Progenitor cell of endocrine pancreas (in vitro differentiated cells): Measurements from ENCODE around the gene DIP2C. TPM values are rescaled to one million over a fixed set of nuclear protein-coding genes. Genes with fewer than 3 reads are reported as not detected.

Experiments used
- DNase-seq: peaks from one replicate; pipeline ENCODE4 v3.0.0; 2021; ENCODE audit warnings: low spot score; ENCODE audit not compliant: unreplicated experiment
- H3K27ac Mint-ChIP-seq: 2 replicates; pipeline ENCODE4 v1.8.0; 2021; ENCODE audit warnings: mild to moderate bottlenecking, moderate library complexity, mixed read lengths
- H3K27me3 Mint-ChIP-seq: 2 replicates; pipeline ENCODE4 v1.8.0; 2021; ENCODE audit warnings: mixed read lengths
- H3K36me3 Mint-ChIP-seq: 2 replicates; pipeline ENCODE4 v1.8.0; 2022; ENCODE audit warnings: mixed read lengths; ENCODE audit not compliant: insufficient read depth
- H3K4me1 Mint-ChIP-seq: 2 replicates; pipeline ENCODE4 v1.8.0; 2021; ENCODE audit warnings: low read depth, mixed read lengths
- H3K4me3 Mint-ChIP-seq: 2 replicates; pipeline ENCODE4 v1.8.0; 2021; ENCODE audit warnings: low read depth, mild to moderate bottlenecking, moderate library complexity, mixed read lengths
- H3K9me3 Mint-ChIP-seq: 2 replicates; pipeline ENCODE4 v1.8.0; 2021; ENCODE audit warnings: low read depth, mixed read lengths
- total RNA-seq: library from RNA; stranded (reverse); gene quantifications from 2 replicates; pipeline ENCODE4 v1.2.1, GENCODE V29; 2021
- TF ChIP-seq, protein P1 (sequence below): fragments of 200-600 bp; sonication (generic); IDR thresholded peaks from one replicate; pipeline ENCODE4 v1.5.0; 2021; ENCODE audit warnings: antibody characterized with exemption, mild to moderate bottlenecking; ENCODE audit not compliant: unreplicated experiment

The DIP2C gene
- total RNA-seq, 1 donor from 2014 or later, result 27.2 TPM

DNA sequence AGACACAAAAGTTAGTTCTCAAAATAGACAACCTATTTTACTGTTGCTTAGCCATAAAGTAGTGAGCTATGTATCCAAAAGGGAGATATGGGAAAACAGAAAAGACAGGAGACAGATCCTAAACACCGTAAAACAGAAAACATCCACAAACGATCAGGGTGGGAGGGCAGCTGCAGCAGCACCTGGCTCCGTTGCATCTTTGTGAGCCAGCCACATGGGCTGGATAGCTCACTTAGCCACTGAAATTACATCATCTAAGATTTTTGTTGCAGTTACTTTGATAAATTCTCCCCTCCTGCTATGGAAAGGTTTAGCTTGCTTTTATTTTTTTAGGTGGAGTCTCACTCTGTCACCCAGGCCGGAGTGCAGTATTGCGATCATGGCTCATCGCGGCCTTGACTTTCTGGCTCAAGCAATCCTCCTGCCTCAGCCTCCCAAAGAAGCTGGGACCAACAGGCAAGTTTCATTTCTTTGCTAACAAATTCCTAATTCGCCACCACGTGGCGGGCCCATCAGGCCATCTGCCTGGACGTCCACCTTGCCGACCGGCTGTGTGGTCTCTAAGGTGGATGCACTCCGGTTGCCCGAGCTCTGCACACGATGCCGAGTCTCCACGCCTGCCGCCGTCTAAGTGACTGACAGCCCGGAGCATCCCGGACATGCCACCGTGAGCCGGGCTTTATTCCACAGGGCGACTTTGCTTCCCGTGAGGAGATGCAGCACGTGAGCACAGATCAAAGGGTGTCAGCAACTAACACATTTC, 159.8 kb downstream of the DIP2C start:
- TF ChIP-seq, protein P1, sequence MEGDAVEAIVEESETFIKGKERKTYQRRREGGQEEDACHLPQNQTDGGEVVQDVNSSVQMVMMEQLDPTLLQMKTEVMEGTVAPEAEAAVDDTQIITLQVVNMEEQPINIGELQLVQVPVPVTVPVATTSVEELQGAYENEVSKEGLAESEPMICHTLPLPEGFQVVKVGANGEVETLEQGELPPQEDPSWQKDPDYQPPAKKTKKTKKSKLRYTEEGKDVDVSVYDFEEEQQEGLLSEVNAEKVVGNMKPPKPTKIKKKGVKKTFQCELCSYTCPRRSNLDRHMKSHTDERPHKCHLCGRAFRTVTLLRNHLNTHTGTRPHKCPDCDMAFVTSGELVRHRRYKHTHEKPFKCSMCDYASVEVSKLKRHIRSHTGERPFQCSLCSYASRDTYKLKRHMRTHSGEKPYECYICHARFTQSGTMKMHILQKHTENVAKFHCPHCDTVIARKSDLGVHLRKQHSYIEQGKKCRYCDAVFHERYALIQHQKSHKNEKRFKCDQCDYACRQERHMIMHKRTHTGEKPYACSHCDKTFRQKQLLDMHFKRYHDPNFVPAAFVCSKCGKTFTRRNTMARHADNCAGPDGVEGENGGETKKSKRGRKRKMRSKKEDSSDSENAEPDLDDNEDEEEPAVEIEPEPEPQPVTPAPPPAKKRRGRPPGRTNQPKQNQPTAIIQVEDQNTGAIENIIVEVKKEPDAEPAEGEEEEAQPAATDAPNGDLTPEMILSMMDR, result no peak
- no peak for DNase-seq
- H3K27ac Mint-ChIP-seq, result no peak overlapping the region
- H3K9me3 Mint-ChIP-seq, result no peaks in the 10 kb centered on the region
- peaks cover 10% of the 10 kb centered on the region for H3K4me1 Mint-ChIP-seq
- H3K4me3 Mint-ChIP-seq, result no peak overlapping the region
- H3K27me3 Mint-ChIP-seq, result no peaks in the 10 kb centered on the region
- H3K36me3 Mint-ChIP-seq, result peaks cover 1% of the 10 kb centered on the region

DNA sequence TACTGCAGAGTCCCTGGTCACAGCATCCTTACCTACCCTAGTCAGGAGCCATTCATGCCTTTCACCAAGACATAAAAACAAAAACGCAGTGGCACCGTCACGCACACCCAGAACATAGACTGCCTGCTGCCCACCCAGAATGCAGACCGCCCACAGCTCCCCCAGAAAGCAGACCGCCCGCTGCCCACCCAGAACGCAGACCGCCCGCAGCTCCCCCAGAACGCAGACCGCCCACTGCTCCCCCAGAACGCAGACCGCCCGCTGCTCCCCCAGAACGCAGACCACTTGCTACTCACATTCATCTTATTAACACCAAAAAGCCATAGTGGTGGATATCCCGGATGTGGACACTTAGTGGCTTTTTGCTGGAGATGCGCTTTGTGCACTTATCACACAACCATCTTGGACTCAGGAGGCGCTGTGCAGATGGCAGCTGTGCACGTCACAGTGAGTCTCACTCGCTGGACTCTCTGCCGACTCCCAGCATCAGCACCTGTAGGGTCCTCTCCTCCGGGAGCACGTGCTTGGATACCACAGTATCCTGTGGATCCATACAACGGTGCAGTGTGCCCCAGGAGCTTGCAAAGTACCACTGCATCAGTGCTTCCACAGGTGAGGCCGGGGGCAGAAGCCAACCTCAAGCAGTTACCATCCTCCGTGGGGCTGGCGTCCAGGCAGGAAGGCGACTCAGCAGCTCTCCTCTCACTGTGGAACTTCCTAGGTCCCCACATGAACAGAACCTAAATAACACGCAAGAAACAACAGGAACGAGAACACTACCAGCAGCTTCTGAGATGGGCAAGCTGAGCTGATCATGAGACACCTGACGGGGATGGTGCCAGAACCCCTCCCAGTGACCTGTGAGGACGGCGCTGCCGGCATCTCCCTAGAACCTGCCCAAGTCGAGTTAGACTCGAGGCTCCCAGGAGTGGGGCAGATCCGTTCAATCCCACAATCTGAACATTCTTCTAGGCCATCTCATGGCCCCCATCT, 161.0 kb downstream of the DIP2C start:
- no peak overlapping the region for H3K4me3 Mint-ChIP-seq
- TF ChIP-seq, protein P1, result no peak
- H3K9me3 Mint-ChIP-seq, result no peaks in the 10 kb centered on the region
- H3K27me3 Mint-ChIP-seq, result no peaks in the 10 kb centered on the region
- no peak for DNase-seq
- no peak overlapping the region for H3K27ac Mint-ChIP-seq
- H3K36me3 Mint-ChIP-seq, result peaks cover 1% of the 10 kb centered on the region
- peaks cover 7% of the 10 kb centered on the region for H3K4me1 Mint-ChIP-seq

DNA sequence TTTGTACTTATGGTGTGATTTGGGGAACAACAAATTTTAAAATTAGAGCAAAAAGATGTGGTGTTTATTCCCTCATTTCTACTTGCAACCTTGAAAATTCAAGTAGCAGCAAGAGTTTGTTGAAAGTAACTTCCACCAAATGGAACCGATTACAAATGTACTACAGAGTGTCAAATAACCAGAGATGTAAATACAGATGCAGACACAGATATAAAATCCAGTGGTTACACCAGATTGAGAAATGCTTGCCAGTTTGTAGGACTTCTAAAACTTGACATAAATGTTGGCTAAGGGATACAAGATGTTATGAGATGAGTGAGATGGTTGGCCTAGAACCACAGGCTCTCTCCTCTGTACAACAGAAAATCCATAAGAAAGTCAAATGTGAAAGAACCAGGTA, 162.1 kb downstream of the DIP2C start:
- DNase-seq, result no peak
- H3K9me3 Mint-ChIP-seq, result no peaks in the 10 kb centered on the region
- H3K4me3 Mint-ChIP-seq, result no peak overlapping the region
- H3K27me3 Mint-ChIP-seq, result no peaks in the 10 kb centered on the region
- H3K27ac Mint-ChIP-seq, result no peak overlapping the region
- H3K4me1 Mint-ChIP-seq, result peaks cover 6% of the 10 kb centered on the region
- no peaks in the 10 kb centered on the region for H3K36me3 Mint-ChIP-seq
- TF ChIP-seq, protein P1, result no peak

DNA sequence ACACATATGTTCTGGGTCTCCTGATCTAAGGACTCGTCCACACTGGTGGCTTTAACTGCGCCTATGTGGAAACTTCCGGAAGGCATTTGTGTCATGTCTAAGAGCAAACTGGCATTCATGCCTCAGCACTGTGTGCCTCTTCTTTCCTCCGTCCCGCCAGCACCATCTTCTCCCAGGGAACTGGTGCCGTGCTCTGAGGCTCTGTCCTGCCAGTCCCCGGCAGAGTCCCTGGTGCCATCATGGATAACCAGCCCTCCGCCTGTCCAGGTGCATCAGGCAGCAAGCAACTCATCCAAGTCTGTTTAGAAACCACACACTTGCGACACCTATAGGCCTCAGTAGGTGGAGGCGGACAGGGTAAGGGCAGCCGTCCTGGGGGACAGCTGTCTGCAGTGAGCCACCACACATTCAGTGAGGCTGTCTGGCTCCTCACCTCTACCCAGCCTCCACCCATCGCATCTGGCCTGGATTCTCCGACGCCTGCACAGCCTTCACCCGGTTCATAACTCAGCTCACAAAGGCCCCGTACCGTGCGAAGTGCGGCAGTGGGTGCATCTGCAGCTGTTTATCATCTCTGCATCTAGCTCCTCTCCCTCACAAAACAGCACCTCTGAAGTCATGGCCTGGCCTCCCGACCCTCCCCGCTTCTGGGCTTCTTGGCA, 162.7 kb downstream of the DIP2C start:
- TF ChIP-seq, protein P1, result no peak
- no peak for DNase-seq
- no peak overlapping the region for H3K27ac Mint-ChIP-seq

More for the DNA sequence above, 162.7 kb downstream of the DIP2C start:
- Mint-ChIP-seq H3K4me3 (no peak overlapping the region), H3K9me3 (no peaks in the 10 kb centered on the region), H3K27me3 (no peaks in the 10 kb centered on the region), H3K4me1 (peaks cover 7% of the 10 kb centered on the region), H3K36me3 (no peaks in the 10 kb centered on the region)
